ENCODE data around the gene PLEKHA1.

- TF ChIP-seq ZNF274 (IDR thresholded peaks at IDR 0.05; ENCODE audit: low read depth, low read length) (no peak), YY1 (IDR thresholded peaks at IDR 0.05; ENCODE audit: insufficient read depth, insufficient read length) (no peak), SUZ12 (IDR thresholded peaks at IDR 0.05; ENCODE audit: extremely low read depth, insufficient read depth, insufficient read length) (no peak)
These were observed 45.5 kb downstream of the PLEKHA1 start for GRCh38 chr10:122419876-122420623.

Data from NT2/D1 (cell line).